ENCODE data around the gene ANXA4. TPM values are rescaled to one million over a fixed set of nuclear protein-coding genes. Genes with fewer than 3 reads are reported as not detected.
A peak's percentile ranks its signal among the peaks of the same experiment; 100 is the strongest.

The ANXA4 gene
- total RNA-seq, 1 experiment from 2014 or later: 183 TPM

DNA sequence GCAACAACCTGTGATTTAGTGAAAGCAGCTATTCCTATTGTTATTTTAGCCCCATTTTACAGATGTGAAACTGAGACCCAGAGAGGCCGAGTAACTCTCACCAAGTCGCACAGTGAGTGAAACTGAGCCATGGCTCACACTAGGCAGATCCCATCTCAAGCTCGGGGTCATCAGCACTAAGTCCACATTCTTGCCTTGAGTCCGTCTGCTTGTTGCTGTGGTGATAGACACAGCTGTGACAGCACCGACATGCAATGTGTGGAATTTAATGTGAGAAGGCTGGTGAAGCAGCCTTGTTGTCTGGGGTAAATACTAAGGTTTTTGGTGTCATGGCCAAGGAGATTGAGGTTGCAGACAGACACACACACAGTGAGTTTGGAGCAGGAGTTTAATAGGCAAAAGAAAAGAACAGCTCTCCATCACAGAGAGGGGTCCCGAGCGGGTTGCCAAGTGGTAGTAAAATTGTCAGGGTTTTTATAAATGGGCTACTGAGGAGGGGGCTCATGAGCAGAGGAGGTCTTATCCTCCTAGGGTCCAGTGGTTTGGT is 47.3 kb downstream of the ANXA4 start:
- Histone ChIP-seq H3K27ac (ENCODE audit: low read length) (no peak overlapping the region), H3K4me1 (ENCODE audit: control insufficient read depth, insufficient read depth, low read length) (no peaks in the 10 kb centered on the region; the same call in 1 of the 2 replicates), H3K9me3 (ENCODE audit: control insufficient read depth, insufficient read depth, low read depth, low read length) (no peaks in the 10 kb centered on the region), H3K27me3 (ENCODE audit: control insufficient read depth, insufficient read depth, low read length) (no peaks in the 10 kb centered on the region), H3K4me3 (ENCODE audit: low read depth in 2 of 2, low read length in 2 of 2) (no peak overlapping the region), H3K36me3 (ENCODE audit: control insufficient read depth, insufficient read depth, low read length) (peaks cover 6% of the 10 kb centered on the region)
- no peak; the same call in 1 of the 2 replicates for ATAC-seq
- BruUV-seq (replicated peaks): TSS peak; percentile 48
- TF ChIP-seq SIN3A (IDR thresholded peaks at IDR 0.05; ENCODE audit: borderline replicate concordance, insufficient read depth, low read depth, low read length) (no peak), TCF7L2 (IDR thresholded peaks at IDR 0.05; ENCODE audit: low read depth, low read length) (no peak), POLR2AphosphoS5 (IDR thresholded peaks at IDR 0.05; ENCODE audit: low read depth, low read length) (no peak)
- TF ChIP-seq, protein P1, sequence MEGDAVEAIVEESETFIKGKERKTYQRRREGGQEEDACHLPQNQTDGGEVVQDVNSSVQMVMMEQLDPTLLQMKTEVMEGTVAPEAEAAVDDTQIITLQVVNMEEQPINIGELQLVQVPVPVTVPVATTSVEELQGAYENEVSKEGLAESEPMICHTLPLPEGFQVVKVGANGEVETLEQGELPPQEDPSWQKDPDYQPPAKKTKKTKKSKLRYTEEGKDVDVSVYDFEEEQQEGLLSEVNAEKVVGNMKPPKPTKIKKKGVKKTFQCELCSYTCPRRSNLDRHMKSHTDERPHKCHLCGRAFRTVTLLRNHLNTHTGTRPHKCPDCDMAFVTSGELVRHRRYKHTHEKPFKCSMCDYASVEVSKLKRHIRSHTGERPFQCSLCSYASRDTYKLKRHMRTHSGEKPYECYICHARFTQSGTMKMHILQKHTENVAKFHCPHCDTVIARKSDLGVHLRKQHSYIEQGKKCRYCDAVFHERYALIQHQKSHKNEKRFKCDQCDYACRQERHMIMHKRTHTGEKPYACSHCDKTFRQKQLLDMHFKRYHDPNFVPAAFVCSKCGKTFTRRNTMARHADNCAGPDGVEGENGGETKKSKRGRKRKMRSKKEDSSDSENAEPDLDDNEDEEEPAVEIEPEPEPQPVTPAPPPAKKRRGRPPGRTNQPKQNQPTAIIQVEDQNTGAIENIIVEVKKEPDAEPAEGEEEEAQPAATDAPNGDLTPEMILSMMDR (IDR thresholded peaks at IDR 0.05): no peak
- TF ChIP-seq, protein P2, sequence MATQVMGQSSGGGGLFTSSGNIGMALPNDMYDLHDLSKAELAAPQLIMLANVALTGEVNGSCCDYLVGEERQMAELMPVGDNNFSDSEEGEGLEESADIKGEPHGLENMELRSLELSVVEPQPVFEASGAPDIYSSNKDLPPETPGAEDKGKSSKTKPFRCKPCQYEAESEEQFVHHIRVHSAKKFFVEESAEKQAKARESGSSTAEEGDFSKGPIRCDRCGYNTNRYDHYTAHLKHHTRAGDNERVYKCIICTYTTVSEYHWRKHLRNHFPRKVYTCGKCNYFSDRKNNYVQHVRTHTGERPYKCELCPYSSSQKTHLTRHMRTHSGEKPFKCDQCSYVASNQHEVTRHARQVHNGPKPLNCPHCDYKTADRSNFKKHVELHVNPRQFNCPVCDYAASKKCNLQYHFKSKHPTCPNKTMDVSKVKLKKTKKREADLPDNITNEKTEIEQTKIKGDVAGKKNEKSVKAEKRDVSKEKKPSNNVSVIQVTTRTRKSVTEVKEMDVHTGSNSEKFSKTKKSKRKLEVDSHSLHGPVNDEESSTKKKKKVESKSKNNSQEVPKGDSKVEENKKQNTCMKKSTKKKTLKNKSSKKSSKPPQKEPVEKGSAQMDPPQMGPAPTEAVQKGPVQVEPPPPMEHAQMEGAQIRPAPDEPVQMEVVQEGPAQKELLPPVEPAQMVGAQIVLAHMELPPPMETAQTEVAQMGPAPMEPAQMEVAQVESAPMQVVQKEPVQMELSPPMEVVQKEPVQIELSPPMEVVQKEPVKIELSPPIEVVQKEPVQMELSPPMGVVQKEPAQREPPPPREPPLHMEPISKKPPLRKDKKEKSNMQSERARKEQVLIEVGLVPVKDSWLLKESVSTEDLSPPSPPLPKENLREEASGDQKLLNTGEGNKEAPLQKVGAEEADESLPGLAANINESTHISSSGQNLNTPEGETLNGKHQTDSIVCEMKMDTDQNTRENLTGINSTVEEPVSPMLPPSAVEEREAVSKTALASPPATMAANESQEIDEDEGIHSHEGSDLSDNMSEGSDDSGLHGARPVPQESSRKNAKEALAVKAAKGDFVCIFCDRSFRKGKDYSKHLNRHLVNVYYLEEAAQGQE (IDR thresholded peaks at IDR 0.05; ENCODE audit: insufficient read depth in 1 of 2, low read depth in 2 of 2, low read length in 1 of 2): no peak
- DNase-seq (ENCODE audit: low read depth, low spot score): no peak
- intact Hi-C loops (cut with micrococcal nuclease; ENCODE audit: unreplicated experiment) (no loop called here), in situ Hi-C loops (cut with HindIII; ENCODE audit: low pct_unique_long_range_greater_than_20kb, low sequenced_read_pairs) (no loop called here)
- CTCF ChIA-PET: interaction anchor here (0.7 kb wide), 1 partner anchor 619 kb away, joined by 3 read pairs; no protein-coding TSS in a partner anchor
- POLR2A ChIA-PET: interaction anchor here (0.6 kb wide), 1 partner anchor 47 kb away, joined by 3 read pairs; the partner anchor contains the start of gene ANXA4

GRCh38 chr2:69789772-69790600 is 48.1 kb downstream of the ANXA4 start:
- ChIA-PET POLR2A (interaction anchor here (0.6 kb wide), 2 partner anchors 31 to 48 kb away, joined by 3 read pairs; partner anchors contain the start of gene ANXA4), CTCF (interaction anchor here (0.7 kb wide), 1 partner anchor 618 kb away, joined by 3 read pairs; no protein-coding TSS in a partner anchor)
- Histone ChIP-seq H3K27me3 (ENCODE audit: control insufficient read depth, insufficient read depth, low read length) (no peaks in the 10 kb centered on the region), H3K36me3 (ENCODE audit: control insufficient read depth, insufficient read depth, low read length) (peaks cover 6% of the 10 kb centered on the region), H3K4me3 (ENCODE audit: low read depth in 2 of 2, low read length in 2 of 2) (no peak overlapping the region), H3K9me3 (ENCODE audit: control insufficient read depth, insufficient read depth, low read depth, low read length) (no peaks in the 10 kb centered on the region), H3K27ac (ENCODE audit: low read length) (no peak overlapping the region), H3K4me1 (ENCODE audit: control insufficient read depth, insufficient read depth, low read length) (no peaks in the 10 kb centered on the region; the same call in 1 of the 2 replicates)
- TF ChIP-seq, protein P1 (IDR thresholded peaks at IDR 0.05): no peak
- TF ChIP-seq SIN3A (IDR thresholded peaks at IDR 0.05; ENCODE audit: borderline replicate concordance, insufficient read depth, low read depth, low read length) (no peak), POLR2AphosphoS5 (IDR thresholded peaks at IDR 0.05; ENCODE audit: low read depth, low read length) (no peak)
- TF ChIP-seq, protein P2 (IDR thresholded peaks at IDR 0.05; ENCODE audit: insufficient read depth in 1 of 2, low read depth in 2 of 2, low read length in 1 of 2): no peak
- BruUV-seq (replicated peaks): no TSS peak
- no peak for ATAC-seq
- intact Hi-C loops (cut with micrococcal nuclease; ENCODE audit: unreplicated experiment): no loop called here
- DNase-seq (ENCODE audit: low read depth, low spot score): no peak
- in situ Hi-C loops (cut with HindIII; ENCODE audit: low pct_unique_long_range_greater_than_20kb, low sequenced_read_pairs): no loop called here

Data from Panc1 (cell line).